Tibial artery (tissue), 4 donors: ENCODE data around the gene SIDT2.

ENCODE experiments used
- DNase-seq, 2 donors: peaks; one replicate each; pipeline ENCODE4 v3.0.0-alpha.2; 2019
- H3K27ac ChIP-seq, 2 donors: fragments of 200-600 bp; sonication (generic) in 1 of 2; 1 replicate in 1 of 2; 2 replicates in 1 of 2; pipeline ENCODE4 v1.5.1; 2018 to 2019; ENCODE audit warnings: mild to moderate bottlenecking in 1 of 2
- H3K27me3 ChIP-seq, 2 donors: fragments of 200-600 bp; sonication (generic) in 1 of 2; one replicate each; pipeline versions ENCODE4 v1.5.1 to v1.6.0; 2016 to 2019
- H3K36me3 ChIP-seq, 3 donors: fragments of 200-600 bp; sonication (generic) in 2 of 3; one replicate each; pipeline ENCODE4 v1.5.1; 2016 to 2019; ENCODE audit warnings: mild to moderate bottlenecking in 2 of 3
- H3K4me1 ChIP-seq, 4 donors: fragments of 200-600 bp; sonication (generic) in 2 of 4; 1 replicate in 3 of 4; 2 replicates in 1 of 4; pipeline ENCODE4 v1.5.1; 2016 to 2019
- H3K4me3 ChIP-seq, 2 donors: fragments of 200-600 bp; sonication (generic) in 1 of 2; 1 replicate in 1 of 2; 2 replicates in 1 of 2; pipeline ENCODE4 v1.5.1; 2018 to 2019; ENCODE audit warnings: mild to moderate bottlenecking in 2 of 2
- H3K9me3 ChIP-seq, 3 donors: fragments of 200-600 bp; sonication (generic) in 1 of 3; one replicate each; pipeline ENCODE4 v1.5.1; 2016 to 2019
- intact Hi-C: fragments of 100-400 bp; cut with DNase I; formaldehyde crosslinking; loops from one replicate; pipeline ENCODE4 v1.15.0; 2023; ENCODE audit warnings: low total_unique reads
- TF ChIP-seq, protein P1 (sequence below), 2 experiments: fragments of 200-600 bp in 1 of 2; fragments of 450-650 bp in 1 of 2; IDR thresholded peaks; one replicate each; pipeline ENCODE4 v1.5.1; 2017 to 2019; ENCODE audit warnings: antibody characterized with exemption in 2 of 2, mild to moderate bottlenecking in 1 of 2, moderate library complexity in 1 of 2

Gene SIDT2

DNA sequence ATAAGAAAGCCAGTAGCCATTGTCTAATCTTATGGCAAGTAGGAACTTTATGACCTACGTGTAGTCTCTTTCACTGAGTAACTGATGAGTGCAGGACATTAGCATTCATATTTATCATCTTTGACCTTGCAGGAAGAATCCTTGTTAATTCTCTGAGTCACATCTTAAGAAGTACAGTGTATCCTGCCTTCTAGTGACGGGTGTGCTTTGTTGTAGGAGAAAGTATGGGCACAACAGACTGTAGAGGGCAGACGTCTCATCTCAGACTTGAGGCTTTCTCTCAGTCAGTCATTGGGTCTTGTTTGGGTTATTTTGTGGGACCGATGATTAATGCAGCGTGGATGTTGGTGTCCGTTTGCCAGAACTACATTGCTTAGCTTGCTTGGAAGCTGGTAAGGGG is 60.8 kb downstream of the SIDT2 start:
- peaks cover 29 to 57% (median 45%) of the 10 kb centered on the region in 3 donors for H3K36me3 ChIP-seq
- intact Hi-C loops = loop anchor here (10.0 kb wide), 2 partner anchors 364 to 454 kb away; partner anchors contain the start of gene ZPR1
- no peaks in the 10 kb centered on the region for H3K27me3 ChIP-seq
- no peak for DNase-seq
- TF ChIP-seq, protein P1, sequence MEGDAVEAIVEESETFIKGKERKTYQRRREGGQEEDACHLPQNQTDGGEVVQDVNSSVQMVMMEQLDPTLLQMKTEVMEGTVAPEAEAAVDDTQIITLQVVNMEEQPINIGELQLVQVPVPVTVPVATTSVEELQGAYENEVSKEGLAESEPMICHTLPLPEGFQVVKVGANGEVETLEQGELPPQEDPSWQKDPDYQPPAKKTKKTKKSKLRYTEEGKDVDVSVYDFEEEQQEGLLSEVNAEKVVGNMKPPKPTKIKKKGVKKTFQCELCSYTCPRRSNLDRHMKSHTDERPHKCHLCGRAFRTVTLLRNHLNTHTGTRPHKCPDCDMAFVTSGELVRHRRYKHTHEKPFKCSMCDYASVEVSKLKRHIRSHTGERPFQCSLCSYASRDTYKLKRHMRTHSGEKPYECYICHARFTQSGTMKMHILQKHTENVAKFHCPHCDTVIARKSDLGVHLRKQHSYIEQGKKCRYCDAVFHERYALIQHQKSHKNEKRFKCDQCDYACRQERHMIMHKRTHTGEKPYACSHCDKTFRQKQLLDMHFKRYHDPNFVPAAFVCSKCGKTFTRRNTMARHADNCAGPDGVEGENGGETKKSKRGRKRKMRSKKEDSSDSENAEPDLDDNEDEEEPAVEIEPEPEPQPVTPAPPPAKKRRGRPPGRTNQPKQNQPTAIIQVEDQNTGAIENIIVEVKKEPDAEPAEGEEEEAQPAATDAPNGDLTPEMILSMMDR (IDR thresholded peaks at IDR 0.05) = no peak
- H3K27ac ChIP-seq = no peak overlapping the region
- H3K4me3 ChIP-seq = no peak overlapping the region
- peaks cover 0 to 1% (median 0%) of the 10 kb centered on the region in 4 donors for H3K4me1 ChIP-seq
- no peaks in the 10 kb centered on the region for H3K9me3 ChIP-seq
